Upper lobe of left lung (tissue), 4 donors: ENCODE results near the gene MYBPHL.

ENCODE experiments used
- CTCF ChIP-seq, 6 experiments: fragments of 450-650 bp in 4 of 6; fragments of 200-600 bp in 2 of 6; sonication (generic) in 2 of 6; IDR thresholded peaks; one replicate each; pipeline ENCODE4 v1.5.1; 2016 to 2019; ENCODE audit warnings: antibody characterized with exemption in 6 of 6
- POLR2A ChIP-seq, 4 donors: fragments of 450-650 bp; IDR thresholded peaks; one replicate each; pipeline ENCODE4 v1.5.1; 2016 to 2017; ENCODE audit warnings: antibody characterized with exemption in 4 of 4, mild to moderate bottlenecking in 2 of 4

GRCh38 chr1:109248444-109248796, 58.4 kb downstream of the MYBPHL start:
- TF ChIP-seq CTCF (IDR thresholded peaks at IDR 0.05) (no peak), POLR2A (IDR thresholded peaks at IDR 0.05) (no peak)
